CD4-positive, alpha-beta T cell (primary cell): ENCODE results near the gene PRSS27. TPM values are rescaled to one million over a fixed set of nuclear protein-coding genes. Genes with fewer than 3 reads are reported as not detected.
A peak's percentile ranks its signal among the peaks of the same experiment; 100 is the strongest.

Experiments used
- ATAC-seq: fragments of 200-7000 bp; cut with Tn5 transposase; one replicate; pipeline ENCODE4 v1.10.0; 2022; ENCODE audit warnings: mild to moderate bottlenecking; ENCODE audit not compliant: poor library complexity
- CTCF ChIA-PET: fragments of 350-600 bp; sonication (Branson Sonifier 250); formaldehyde crosslinking; loops from one replicate; lab custom pipeline; 2021; ENCODE audit warnings: antibody characterized with exemption, inconsistent platforms; lab: Charles Lee
- POLR2A ChIA-PET: fragments of 350-600 bp; sonication (Branson Sonifier 250); formaldehyde crosslinking; loops from one replicate; lab custom pipeline; 2021; ENCODE audit warnings: antibody characterized with exemption, inconsistent platforms; lab: Charles Lee
- DNase-seq, 14 experiments: peaks; one replicate each; pipeline ENCODE4 v3.0.0-alpha.2; 2013 to 2020; ENCODE audit warnings: mixed read lengths in 2 of 14
- H3K27ac ChIP-seq, 2 donors: one replicate each; pipeline versions ENCODE4 v1.5.1 to v1.7.0; 2013; ENCODE audit warnings: low read length in 2 of 2, low read depth in 1 of 2, mild to moderate bottlenecking in 1 of 2
- H3K27me3 ChIP-seq, 2 experiments: 1 replicate in 1 of 2; 2 replicates in 1 of 2; pipeline versions ENCODE4 v1.6.1 to v1.7.0; 2013; ENCODE audit warnings: low read length in 2 of 2, control low read depth in 1 of 2, mild to moderate bottlenecking in 1 of 2, moderate library complexity in 1 of 2; ENCODE audit not compliant: insufficient read depth in 2 of 2, control insufficient read depth in 1 of 2
- H3K36me3 ChIP-seq: one replicate; pipeline ENCODE4 v1.6.1; 2013; ENCODE audit warnings: low read length, control low read depth; ENCODE audit not compliant: insufficient read depth
- H3K4me1 ChIP-seq: one replicate; pipeline ENCODE4 v1.6.1; 2013; ENCODE audit warnings: low read length, control low read depth; ENCODE audit not compliant: insufficient read depth
- H3K4me3 ChIP-seq: one replicate; pipeline ENCODE4 v1.5.1; 2013; ENCODE audit warnings: mild to moderate bottlenecking, low read length, moderate library complexity
- H3K9me3 ChIP-seq, 2 experiments: 1 replicate in 1 of 2; 2 replicates in 1 of 2; pipeline versions ENCODE4 v1.6.1 to v1.7.0; 2013; ENCODE audit warnings: low read length in 2 of 2, mild to moderate bottlenecking in 2 of 2, control low read depth in 1 of 2, moderate library complexity in 1 of 2; ENCODE audit not compliant: control insufficient read depth in 1 of 2, insufficient read depth in 1 of 2
- H3K27ac Mint-ChIP-seq: one replicate; pipeline ENCODE4 v1.8.0; 2020; ENCODE audit warnings: mixed read lengths
- H3K27me3 Mint-ChIP-seq: one replicate; pipeline ENCODE4 v1.8.0; 2021; ENCODE audit warnings: mixed read lengths
- H3K36me3 Mint-ChIP-seq: one replicate; pipeline ENCODE4 v1.8.0; 2021; ENCODE audit warnings: low read depth, mixed read lengths
- H3K4me1 Mint-ChIP-seq: one replicate; pipeline ENCODE4 v1.8.0; 2021; ENCODE audit warnings: low read depth, mixed read lengths
- H3K4me3 Mint-ChIP-seq: one replicate; pipeline ENCODE4 v1.8.0; 2020; ENCODE audit warnings: mild to moderate bottlenecking, mixed read lengths
- H3K9me3 Mint-ChIP-seq: one replicate; pipeline ENCODE4 v1.8.0; 2020; ENCODE audit warnings: mixed read lengths
- intact Hi-C, 2 experiments: fragments of 100-400 bp; cut with DNase I in 1 of 2; cut with micrococcal nuclease in 1 of 2; formaldehyde crosslinking; loops; one replicate each; pipeline versions ENCODE4 v1.15.1 to v1.9.0; 2023 to 2025; cut with DNase I, micrococcal nuclease
- total RNA-seq, 174 experiments: library from RNA in 2 of 174; stranded (reverse) in 2 of 174; gene quantifications; one replicate each; pipeline ENCODE4 v1.2.3 and lab custom pipeline; 2021 to 2026
- TF ChIP-seq, protein P1 (sequence below): fragments of 200-600 bp; IDR thresholded peaks from one replicate; pipeline ENCODE4 v1.8.0; 2022; ENCODE audit warnings: antibody characterized with exemption, mild to moderate bottlenecking

Gene PRSS27
- total RNA-seq, 2 experiments from 2014 or later: 0.28 to 0.44 TPM

DNA sequence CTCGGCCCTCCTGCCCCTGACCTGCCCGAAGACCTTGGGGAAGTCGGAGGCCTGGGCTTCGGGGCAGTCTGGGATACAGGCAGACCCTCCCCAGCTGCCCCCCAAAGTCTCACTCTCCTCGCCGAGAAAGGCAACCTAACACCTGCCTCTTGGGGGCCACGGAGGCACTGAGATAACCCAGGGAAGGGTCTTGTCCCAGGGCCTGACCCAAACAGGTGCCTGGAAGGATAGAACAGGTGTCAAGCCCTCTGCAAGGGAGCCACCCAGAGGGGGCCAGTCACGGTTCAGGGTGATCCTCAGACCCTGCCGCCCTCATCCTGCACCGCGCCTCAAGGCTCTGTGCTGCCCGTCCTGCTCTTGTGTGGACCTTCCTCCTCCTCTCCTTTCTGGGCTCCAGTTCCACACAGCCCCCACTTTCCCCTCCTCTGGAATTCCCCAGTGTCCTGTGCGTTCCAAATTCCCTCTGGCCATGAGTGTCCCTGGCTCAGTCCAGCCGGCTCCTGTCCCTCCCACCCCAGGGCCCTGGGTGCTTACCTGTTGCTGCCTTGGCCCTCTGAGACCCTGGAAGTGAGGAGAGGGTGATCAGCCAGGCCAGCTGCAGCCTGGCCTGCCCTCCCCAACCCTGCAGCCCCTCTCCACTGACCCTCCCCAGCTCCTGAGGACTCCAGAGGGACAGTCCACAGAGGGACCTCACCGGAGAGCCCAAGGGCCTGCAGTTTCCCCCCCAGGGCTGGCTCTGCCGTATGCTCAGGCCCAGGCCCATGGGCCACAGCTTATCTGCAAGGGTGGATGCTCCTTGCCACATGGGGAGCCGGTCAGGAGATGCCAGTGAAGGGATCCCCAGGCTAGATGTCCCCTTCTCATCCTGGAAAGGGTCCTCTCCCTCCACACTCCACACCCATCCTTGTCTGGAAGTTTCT lies 3.8 kb downstream of the PRSS27 start:
- Histone ChIP-seq H3K27ac (no peak overlapping the region), H3K27me3 (no peaks in the 10 kb centered on the region), H3K9me3 (peaks cover 0 to 8% of the 10 kb centered on the region in 2 experiments), H3K36me3 (no peaks in the 10 kb centered on the region), H3K4me3 (peak overlapping the region; percentile 12), H3K4me1 (peaks cover 18% of the 10 kb centered on the region)
- CTCF ChIA-PET: no interaction called here
- intact Hi-C loops: no loop called here
- TF ChIP-seq, protein P1, sequence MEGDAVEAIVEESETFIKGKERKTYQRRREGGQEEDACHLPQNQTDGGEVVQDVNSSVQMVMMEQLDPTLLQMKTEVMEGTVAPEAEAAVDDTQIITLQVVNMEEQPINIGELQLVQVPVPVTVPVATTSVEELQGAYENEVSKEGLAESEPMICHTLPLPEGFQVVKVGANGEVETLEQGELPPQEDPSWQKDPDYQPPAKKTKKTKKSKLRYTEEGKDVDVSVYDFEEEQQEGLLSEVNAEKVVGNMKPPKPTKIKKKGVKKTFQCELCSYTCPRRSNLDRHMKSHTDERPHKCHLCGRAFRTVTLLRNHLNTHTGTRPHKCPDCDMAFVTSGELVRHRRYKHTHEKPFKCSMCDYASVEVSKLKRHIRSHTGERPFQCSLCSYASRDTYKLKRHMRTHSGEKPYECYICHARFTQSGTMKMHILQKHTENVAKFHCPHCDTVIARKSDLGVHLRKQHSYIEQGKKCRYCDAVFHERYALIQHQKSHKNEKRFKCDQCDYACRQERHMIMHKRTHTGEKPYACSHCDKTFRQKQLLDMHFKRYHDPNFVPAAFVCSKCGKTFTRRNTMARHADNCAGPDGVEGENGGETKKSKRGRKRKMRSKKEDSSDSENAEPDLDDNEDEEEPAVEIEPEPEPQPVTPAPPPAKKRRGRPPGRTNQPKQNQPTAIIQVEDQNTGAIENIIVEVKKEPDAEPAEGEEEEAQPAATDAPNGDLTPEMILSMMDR: no peak
- Mint-ChIP-seq H3K27ac (no peak overlapping the region), H3K4me3 (no peak overlapping the region), H3K4me1 (no peaks in the 10 kb centered on the region), H3K27me3 (no peaks in the 10 kb centered on the region), H3K36me3 (no peaks in the 10 kb centered on the region), H3K9me3 (no peaks in the 10 kb centered on the region)
- no peak for DNase-seq
- POLR2A ChIA-PET: no interaction called here
- ATAC-seq: no peak

DNA sequence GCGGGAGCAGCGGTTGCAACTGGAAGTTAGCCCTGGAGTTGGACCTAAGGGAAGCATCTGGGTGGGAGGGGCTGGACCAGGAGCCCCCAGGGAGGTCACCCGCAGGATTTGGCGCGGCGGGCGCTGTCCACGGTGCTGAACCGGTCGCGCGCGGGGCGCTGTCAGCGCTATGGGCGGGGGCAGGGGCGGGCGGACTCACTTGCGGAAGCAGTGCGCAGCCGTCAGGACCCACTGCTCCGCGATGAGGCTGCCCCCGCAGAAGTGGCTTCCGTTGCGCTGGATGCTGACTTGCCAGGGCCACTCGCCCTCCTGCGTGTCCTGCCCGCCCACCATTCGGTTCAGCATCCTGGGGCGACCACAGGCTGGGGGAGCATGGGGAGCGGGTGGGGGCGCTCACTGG lies 4.5 kb downstream of the PRSS27 start:
- Histone ChIP-seq H3K4me1 (peaks cover 16% of the 10 kb centered on the region), H3K36me3 (no peaks in the 10 kb centered on the region), H3K27ac (no peak overlapping the region), H3K27me3 (no peaks in the 10 kb centered on the region), H3K9me3 (peaks cover 0 to 8% of the 10 kb centered on the region in 2 experiments), H3K4me3 (peak overlapping the region; percentile 12)
- no peaks in the 10 kb centered on the region for H3K36me3 Mint-ChIP-seq
- ChIA-PET POLR2A (no interaction called here), CTCF (no interaction called here)
- no peak overlapping the region for H3K4me3 Mint-ChIP-seq
- ATAC-seq (peak; percentile 97), DNase-seq (peak; percentile 72 to 89 (median 78))
- no peaks in the 10 kb centered on the region for H3K4me1 Mint-ChIP-seq
- intact Hi-C loops: no loop called here
- H3K27me3 Mint-ChIP-seq: no peaks in the 10 kb centered on the region
- no peak overlapping the region for H3K27ac Mint-ChIP-seq
- TF ChIP-seq, protein P1: no peak
- no peaks in the 10 kb centered on the region for H3K9me3 Mint-ChIP-seq

- DNase-seq (peak in 1 of 14 experiments; percentile 11), ATAC-seq (no peak)
- CTCF ChIA-PET: no interaction called here
- H3K27me3 ChIP-seq: no peaks in the 10 kb centered on the region
- Mint-ChIP-seq H3K9me3 (no peaks in the 10 kb centered on the region), H3K4me1 (no peaks in the 10 kb centered on the region), H3K36me3 (no peaks in the 10 kb centered on the region), H3K4me3 (peak overlapping the region; percentile 34), H3K27me3 (no peaks in the 10 kb centered on the region), H3K27ac (no peak overlapping the region)
- POLR2A ChIA-PET: no interaction called here
- no peak overlapping the region for H3K4me3 ChIP-seq
- H3K36me3 ChIP-seq: peaks cover 3% of the 10 kb centered on the region
- H3K4me1 ChIP-seq: peaks cover 12% of the 10 kb centered on the region
- TF ChIP-seq, protein P1: no peak
- no peak overlapping the region for H3K27ac ChIP-seq
- peaks cover 0 to 8% of the 10 kb centered on the region in 2 experiments for H3K9me3 ChIP-seq
- intact Hi-C loops: no loop called here
These were observed 5.0 kb downstream of the PRSS27 start for GRCh38 chr16:2715064-2715463.
